NB4 (cell line): ENCODE results near the gene SOX15.
"Not testable (repeated sequence)": the region's sequence is repeated elsewhere in the genome, so short reads cannot be mapped to it uniquely, and the experiment has no call there.

Source experiments
- MYC ChIP-seq: IDR thresholded peaks from 2 replicates; pipeline ENCODE4 v1.6.1; 2011; ENCODE audit warnings: low read depth, low read length
- POLR2A ChIP-seq: IDR thresholded peaks from 2 replicates; pipeline ENCODE4 v1.6.1; 2011; ENCODE audit warnings: mild to moderate bottlenecking; ENCODE audit not compliant: insufficient read length; ENCODE audit errors: extremely low read depth
- TF ChIP-seq, protein P1 (sequence below): IDR thresholded peaks from one replicate; pipeline ENCODE4 v1.5.1; 2012; ENCODE audit warnings: low read depth, low read length
- TF ChIP-seq, protein P2 (sequence below): IDR thresholded peaks from 2 replicates; pipeline ENCODE4 v1.6.1; 2011; ENCODE audit warnings: low read depth, low read length

DNA sequence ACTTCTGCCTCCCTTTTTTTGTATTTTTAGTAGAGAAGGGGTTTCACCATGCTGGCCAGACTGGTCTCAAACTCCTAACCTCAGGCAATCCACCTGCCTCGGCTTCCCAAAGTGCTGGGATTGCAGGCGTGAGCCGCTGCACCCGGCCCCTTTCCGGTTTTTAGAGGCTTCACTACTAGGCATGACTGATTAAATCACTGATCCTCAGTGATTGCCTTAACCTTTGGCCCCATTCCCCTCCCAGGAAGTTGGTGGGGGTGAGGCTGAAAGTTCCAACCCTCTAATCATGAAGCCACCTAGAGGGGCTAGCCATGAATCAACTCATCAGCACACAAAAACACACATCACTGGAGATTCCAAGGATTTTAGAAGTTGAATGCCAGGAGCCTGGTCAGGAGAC, 7.7 kb upstream of the SOX15 start:
- TF ChIP-seq, protein P1, sequence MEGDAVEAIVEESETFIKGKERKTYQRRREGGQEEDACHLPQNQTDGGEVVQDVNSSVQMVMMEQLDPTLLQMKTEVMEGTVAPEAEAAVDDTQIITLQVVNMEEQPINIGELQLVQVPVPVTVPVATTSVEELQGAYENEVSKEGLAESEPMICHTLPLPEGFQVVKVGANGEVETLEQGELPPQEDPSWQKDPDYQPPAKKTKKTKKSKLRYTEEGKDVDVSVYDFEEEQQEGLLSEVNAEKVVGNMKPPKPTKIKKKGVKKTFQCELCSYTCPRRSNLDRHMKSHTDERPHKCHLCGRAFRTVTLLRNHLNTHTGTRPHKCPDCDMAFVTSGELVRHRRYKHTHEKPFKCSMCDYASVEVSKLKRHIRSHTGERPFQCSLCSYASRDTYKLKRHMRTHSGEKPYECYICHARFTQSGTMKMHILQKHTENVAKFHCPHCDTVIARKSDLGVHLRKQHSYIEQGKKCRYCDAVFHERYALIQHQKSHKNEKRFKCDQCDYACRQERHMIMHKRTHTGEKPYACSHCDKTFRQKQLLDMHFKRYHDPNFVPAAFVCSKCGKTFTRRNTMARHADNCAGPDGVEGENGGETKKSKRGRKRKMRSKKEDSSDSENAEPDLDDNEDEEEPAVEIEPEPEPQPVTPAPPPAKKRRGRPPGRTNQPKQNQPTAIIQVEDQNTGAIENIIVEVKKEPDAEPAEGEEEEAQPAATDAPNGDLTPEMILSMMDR: not testable (repeated sequence)
- not testable (repeated sequence) for TF ChIP-seq MYC, POLR2A
- TF ChIP-seq, protein P2, sequence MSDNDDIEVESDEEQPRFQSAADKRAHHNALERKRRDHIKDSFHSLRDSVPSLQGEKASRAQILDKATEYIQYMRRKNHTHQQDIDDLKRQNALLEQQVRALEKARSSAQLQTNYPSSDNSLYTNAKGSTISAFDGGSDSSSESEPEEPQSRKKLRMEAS: not testable (repeated sequence)
